ENCODE results near the gene SOX13. TPM values are rescaled to one million over a fixed set of nuclear protein-coding genes. Genes with fewer than 3 reads are reported as not detected.

The SOX13 gene
- total and polyA plus RNA-seq, 9 of the 15 experiments (the other 6 are each of a cell fraction or from before 2014, with no cell fraction given) = 0.03 to 0.35 (median 0.06) TPM; not detected in 5

DNA sequence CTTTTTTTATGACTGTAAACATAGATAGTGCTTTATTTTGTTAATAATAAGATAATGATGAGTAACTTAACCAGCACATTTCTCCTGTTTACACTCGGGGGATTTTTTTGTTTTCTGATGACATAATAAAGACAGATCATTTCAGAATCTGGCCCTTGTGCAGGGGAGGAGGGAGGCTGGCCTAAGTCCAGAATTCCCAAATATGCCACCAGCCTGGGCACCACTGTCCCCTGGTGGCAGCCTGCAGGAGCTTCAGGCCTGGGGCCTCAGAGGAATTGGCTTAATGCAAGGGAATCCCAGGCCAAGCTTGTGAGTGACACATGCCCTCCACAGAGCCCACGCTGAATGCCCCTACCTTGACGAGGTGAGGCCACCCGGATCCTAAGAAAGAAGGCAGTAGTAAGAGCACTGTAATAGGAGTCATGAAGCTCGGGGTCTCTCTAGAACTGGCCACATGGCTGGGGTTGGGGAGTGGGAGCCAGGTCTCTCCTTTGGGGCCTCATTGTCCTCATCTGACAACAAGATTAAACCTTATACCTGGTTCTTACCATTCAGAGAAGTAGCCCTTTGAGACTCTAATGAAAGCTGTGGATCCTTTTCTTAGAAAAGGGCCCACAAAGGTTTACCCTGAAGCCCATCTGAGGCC, 54.8 kb downstream of the SOX13 start (continued):
- TF ChIP-seq CTCF (IDR thresholded peaks at IDR 0.05 in 2 of 3, conservative IDR thresholded peaks at IDR 0.05 in 1 of 3; ENCODE audit: insufficient read depth in 2 of 3, low read depth in 1 of 3, low read length in 3 of 3) (peak; percentile 83 to 89 (median 86)), BHLHE40 (IDR thresholded peaks at IDR 0.05; ENCODE audit: low read length) (peak; percentile 35; the same call in 1 of the 2 replicates), SRSF1 (IDR thresholded peaks at IDR 0.05; ENCODE audit: low read depth, low read length) (no peak), ZNF277 (CRISPR knock-in tag; IDR thresholded peaks at IDR 0.05; ENCODE audit: borderline replicate concordance) (no peak), ZBTB1 (CRISPR knock-in tag; IDR thresholded peaks at IDR 0.05; ENCODE audit: borderline replicate concordance, low read depth) (no peak), RAD21 (CRISPR knock-in tag; conservative IDR thresholded peaks at IDR 0.05 in 1 of 2, IDR thresholded peaks at IDR 0.05 in 1 of 2) (peak; percentile 87)
- TF ChIP-seq, protein P1, sequence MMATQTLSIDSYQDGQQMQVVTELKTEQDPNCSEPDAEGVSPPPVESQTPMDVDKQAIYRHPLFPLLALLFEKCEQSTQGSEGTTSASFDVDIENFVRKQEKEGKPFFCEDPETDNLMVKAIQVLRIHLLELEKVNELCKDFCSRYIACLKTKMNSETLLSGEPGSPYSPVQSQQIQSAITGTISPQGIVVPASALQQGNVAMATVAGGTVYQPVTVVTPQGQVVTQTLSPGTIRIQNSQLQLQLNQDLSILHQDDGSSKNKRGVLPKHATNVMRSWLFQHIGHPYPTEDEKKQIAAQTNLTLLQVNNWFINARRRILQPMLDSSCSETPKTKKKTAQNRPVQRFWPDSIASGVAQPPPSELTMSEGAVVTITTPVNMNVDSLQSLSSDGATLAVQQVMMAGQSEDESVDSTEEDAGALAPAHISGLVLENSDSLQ (IDR thresholded peaks at IDR 0.05) = 0 out of 2 replicates have a peak, but pooled peaks have one; percentile 34
- TF ChIP-seq, protein P2, sequence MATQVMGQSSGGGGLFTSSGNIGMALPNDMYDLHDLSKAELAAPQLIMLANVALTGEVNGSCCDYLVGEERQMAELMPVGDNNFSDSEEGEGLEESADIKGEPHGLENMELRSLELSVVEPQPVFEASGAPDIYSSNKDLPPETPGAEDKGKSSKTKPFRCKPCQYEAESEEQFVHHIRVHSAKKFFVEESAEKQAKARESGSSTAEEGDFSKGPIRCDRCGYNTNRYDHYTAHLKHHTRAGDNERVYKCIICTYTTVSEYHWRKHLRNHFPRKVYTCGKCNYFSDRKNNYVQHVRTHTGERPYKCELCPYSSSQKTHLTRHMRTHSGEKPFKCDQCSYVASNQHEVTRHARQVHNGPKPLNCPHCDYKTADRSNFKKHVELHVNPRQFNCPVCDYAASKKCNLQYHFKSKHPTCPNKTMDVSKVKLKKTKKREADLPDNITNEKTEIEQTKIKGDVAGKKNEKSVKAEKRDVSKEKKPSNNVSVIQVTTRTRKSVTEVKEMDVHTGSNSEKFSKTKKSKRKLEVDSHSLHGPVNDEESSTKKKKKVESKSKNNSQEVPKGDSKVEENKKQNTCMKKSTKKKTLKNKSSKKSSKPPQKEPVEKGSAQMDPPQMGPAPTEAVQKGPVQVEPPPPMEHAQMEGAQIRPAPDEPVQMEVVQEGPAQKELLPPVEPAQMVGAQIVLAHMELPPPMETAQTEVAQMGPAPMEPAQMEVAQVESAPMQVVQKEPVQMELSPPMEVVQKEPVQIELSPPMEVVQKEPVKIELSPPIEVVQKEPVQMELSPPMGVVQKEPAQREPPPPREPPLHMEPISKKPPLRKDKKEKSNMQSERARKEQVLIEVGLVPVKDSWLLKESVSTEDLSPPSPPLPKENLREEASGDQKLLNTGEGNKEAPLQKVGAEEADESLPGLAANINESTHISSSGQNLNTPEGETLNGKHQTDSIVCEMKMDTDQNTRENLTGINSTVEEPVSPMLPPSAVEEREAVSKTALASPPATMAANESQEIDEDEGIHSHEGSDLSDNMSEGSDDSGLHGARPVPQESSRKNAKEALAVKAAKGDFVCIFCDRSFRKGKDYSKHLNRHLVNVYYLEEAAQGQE (IDR thresholded peaks at IDR 0.05; ENCODE audit: borderline replicate concordance) = peak; percentile 78
- TF ChIP-seq, protein P2 (CRISPR knock-in tag; IDR thresholded peaks at IDR 0.05; ENCODE audit: low read depth) = no peak
- TF ChIP-seq, protein P3, sequence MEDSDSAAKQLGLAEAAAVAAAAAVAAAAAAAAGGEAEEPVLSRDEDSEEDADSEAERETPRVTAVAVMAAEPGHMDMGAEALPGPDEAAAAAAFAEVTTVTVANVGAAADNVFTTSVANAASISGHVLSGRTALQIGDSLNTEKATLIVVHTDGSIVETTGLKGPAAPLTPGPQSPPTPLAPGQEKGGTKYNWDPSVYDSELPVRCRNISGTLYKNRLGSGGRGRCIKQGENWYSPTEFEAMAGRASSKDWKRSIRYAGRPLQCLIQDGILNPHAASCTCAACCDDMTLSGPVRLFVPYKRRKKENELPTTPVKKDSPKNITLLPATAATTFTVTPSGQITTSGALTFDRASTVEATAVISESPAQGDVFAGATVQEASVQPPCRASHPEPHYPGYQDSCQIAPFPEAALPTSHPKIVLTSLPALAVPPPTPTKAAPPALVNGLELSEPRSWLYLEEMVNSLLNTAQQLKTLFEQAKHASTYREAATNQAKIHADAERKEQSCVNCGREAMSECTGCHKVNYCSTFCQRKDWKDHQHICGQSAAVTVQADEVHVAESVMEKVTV (CRISPR knock-in tag; IDR thresholded peaks at IDR 0.05) = peak; percentile 72
